ENCODE results near the gene COPS3.

Gene COPS3

DNA sequence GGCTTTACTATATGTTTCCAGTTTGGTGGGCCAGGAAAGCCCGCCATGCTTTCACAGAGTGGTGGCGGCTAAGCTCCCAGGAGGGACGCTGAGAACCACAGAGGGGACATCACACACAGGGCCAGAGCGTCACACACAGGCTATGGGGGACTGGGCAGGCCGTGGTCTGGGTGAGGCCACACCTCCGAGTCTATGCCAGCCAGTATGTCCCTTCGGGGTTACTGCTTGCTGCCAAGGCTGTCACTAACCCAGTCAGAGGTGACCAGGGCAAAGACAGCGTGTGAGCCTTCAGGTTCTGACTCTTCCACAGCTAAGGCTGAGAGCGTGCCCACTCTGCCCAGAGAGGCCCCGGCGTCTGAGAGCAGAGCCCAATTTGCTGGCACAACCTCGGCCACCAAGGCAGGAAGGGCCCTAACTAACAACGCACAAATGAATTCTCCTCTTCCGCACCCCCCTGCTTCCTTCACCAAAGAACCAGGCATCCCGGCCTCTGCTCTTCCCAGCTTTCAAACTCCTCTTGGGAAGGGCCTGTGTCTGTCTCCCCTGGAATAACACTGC, 77.8 kb downstream of the COPS3 start:
- DNase-seq (ENCODE audit: extremely low spot score) = no peak
- CTCF ChIA-PET = no interaction called here
- TF ChIP-seq, protein P1, sequence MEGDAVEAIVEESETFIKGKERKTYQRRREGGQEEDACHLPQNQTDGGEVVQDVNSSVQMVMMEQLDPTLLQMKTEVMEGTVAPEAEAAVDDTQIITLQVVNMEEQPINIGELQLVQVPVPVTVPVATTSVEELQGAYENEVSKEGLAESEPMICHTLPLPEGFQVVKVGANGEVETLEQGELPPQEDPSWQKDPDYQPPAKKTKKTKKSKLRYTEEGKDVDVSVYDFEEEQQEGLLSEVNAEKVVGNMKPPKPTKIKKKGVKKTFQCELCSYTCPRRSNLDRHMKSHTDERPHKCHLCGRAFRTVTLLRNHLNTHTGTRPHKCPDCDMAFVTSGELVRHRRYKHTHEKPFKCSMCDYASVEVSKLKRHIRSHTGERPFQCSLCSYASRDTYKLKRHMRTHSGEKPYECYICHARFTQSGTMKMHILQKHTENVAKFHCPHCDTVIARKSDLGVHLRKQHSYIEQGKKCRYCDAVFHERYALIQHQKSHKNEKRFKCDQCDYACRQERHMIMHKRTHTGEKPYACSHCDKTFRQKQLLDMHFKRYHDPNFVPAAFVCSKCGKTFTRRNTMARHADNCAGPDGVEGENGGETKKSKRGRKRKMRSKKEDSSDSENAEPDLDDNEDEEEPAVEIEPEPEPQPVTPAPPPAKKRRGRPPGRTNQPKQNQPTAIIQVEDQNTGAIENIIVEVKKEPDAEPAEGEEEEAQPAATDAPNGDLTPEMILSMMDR (IDR thresholded peaks at IDR 0.05; ENCODE audit: control extremely low read depth, extremely low read depth, low read depth, missing control alignments) = no peak
- POLR2A ChIA-PET = no interaction called here

DNA sequence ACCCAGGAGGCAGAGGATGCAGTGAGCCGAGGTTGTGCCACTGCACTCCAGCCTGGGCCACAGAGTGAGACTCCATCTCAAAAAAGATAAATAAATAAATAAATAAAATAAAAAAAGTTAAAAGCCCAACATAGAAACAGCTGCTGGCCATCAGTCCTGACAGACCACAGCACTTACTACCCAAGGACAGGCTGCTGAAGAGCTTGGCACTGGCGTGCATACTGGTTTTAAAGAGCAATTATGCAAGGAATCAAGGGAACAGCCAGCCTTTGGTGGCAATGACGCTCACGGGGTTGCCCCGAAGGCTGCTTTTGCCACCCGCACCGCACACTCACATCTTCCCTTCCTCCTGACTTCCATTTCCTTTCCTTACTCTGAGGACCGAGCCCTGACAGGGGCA, 79.1 kb downstream of the COPS3 start:
- ChIA-PET POLR2A (no interaction called here), CTCF (no interaction called here)
- TF ChIP-seq, protein P1 (IDR thresholded peaks at IDR 0.05; ENCODE audit: control extremely low read depth, extremely low read depth, low read depth, missing control alignments) = no peak
- no peak for DNase-seq (ENCODE audit: extremely low spot score)

DNA sequence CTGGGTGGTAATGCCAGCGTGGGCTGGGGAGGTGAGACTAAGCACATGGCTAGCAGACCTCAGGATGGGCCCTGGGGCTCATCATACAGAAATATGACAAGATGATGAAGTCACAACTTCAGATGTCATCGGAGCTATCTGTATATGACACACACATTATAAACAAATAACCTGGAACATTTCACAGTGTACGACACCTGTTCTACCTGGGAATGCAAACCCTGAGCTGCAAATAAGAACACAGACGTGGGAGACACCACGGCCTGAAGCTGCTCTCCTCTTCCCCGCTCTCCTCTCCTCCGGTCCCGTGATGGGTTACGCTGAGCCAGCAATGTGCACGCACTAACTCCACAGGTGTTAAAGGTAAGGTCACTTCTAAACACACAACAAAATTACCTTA, 79.8 kb downstream of the COPS3 start:
- DNase-seq (ENCODE audit: extremely low spot score) = no peak
- TF ChIP-seq, protein P1 (IDR thresholded peaks at IDR 0.05; ENCODE audit: control extremely low read depth, extremely low read depth, low read depth, missing control alignments) = no peak
- ChIA-PET CTCF (interaction anchor here (0.7 to 1.5 kb wide), 3 partner anchors 17 to 26 kb away, joined by 3 to 4 read pairs (median 4); no protein-coding TSS in a partner anchor), POLR2A (interaction anchor here (0.8 kb wide), 1 partner anchor 12 kb away, joined by 3 read pairs; no protein-coding TSS in a partner anchor)

DNA sequence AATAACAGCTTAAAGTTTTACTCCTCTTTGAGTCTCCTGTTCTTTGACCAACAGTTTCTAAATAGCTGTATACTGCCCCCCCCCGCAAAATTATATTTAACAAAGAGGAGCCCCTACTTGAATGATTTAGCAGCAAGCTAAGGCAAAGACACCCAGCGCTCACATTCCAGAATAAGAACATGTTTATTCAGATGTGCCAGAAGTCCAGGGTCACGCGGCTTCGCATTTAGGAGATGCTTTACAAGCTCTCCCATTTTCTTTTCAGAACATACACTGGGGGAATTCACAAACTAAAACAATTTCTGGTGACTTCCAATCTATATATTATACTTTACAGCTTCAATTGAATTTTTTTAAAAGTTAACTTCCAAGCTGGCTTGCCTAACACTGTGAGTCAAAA, 80.2 kb downstream of the COPS3 start:
- POLR2A ChIA-PET = interaction anchor here (0.8 kb wide), 1 partner anchor 12 kb away, joined by 3 read pairs; no protein-coding TSS in a partner anchor
- DNase-seq (ENCODE audit: extremely low spot score) = no peak
- TF ChIP-seq, protein P1 (IDR thresholded peaks at IDR 0.05; ENCODE audit: control extremely low read depth, extremely low read depth, low read depth, missing control alignments) = no peak
- CTCF ChIA-PET = interaction anchor here (0.7 to 1.5 kb wide), 3 partner anchors 17 to 25 kb away, joined by 3 to 4 read pairs (median 4); no protein-coding TSS in a partner anchor

DNA sequence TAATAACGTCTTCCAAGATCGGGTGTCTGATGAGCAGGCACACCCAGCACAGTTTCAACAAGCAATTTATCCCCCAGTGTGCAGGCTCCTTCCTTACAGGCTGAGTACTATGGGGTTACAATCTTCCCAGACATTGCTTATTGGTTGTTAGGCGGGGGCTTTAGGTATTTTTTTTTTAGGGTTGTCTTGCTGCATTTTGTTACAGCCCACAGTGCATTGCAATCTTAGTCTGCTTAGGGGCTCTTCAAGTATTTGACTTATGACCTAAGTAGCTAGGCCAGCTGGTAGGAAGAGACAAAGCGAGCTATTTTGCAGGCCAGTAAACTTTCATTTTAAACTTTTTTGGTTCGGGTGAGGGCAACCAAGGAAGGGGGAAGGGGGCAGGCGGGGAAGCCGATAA, 80.7 kb downstream of the COPS3 start:
- CTCF ChIA-PET = interaction anchor here (1.2 to 1.5 kb wide), 2 partner anchors 16 to 25 kb away, joined by 3 to 4 read pairs; no protein-coding TSS in a partner anchor
- TF ChIP-seq, protein P1 (IDR thresholded peaks at IDR 0.05; ENCODE audit: control extremely low read depth, extremely low read depth, low read depth, missing control alignments) = no peak
- no peak for DNase-seq (ENCODE audit: extremely low spot score)
- POLR2A ChIA-PET = interaction anchor here (0.8 kb wide), 1 partner anchor 11 kb away, joined by 3 read pairs; no protein-coding TSS in a partner anchor

DNA sequence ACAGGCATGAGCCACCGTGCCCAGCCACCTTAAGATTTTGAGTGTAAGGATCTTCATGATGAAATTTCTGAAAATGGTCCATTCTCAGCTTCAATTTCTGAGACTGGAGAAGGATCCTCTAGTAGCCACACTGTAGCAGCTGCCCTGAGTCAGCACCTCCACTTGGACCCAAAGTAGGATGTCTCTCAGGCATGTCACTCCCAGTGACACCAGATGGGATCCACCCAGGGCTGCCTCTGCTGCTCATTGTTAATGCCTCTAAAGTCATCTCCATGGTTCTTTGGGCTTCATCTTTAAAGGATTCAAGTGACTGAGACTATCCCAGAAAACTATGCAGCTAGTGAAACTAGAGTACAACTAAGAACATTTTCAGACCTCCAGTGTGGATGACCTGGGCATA, 82.8 kb downstream of the COPS3 start:
- POLR2A ChIA-PET = no interaction called here
- CTCF ChIA-PET = interaction anchor here (2.0 kb wide), 1 partner anchor 11 kb away, joined by 6 read pairs; no protein-coding TSS in a partner anchor
- DNase-seq (ENCODE audit: extremely low spot score) = no peak

More for the DNA sequence above, 82.8 kb downstream of the COPS3 start:
- TF ChIP-seq, protein P1 (IDR thresholded peaks at IDR 0.05; ENCODE audit: control extremely low read depth, extremely low read depth, low read depth, missing control alignments) = no peak

Measured in GM10248 (cell line).